Mucosa of descending colon (tissue), 3 donors: Measurements from ENCODE around the gene IGF2BP2. TPM values are rescaled to one million over a fixed set of nuclear protein-coding genes. Genes with fewer than 3 reads are reported as not detected.

Experiments used
- ATAC-seq: fragments of 200-7000 bp; cut with Tn5 transposase; one replicate; pipeline ENCODE4 v1.9.1; 2020; ENCODE audit warnings: mild to moderate bottlenecking, moderate library complexity
- DNase-seq, 3 donors: peaks; one replicate each; pipeline ENCODE4 v3.0.0-alpha.2; 2020
- H3K36me3 ChIP-seq: fragments of 200-600 bp; one replicate; pipeline ENCODE4 v1.8.0; 2021; ENCODE audit warnings: low read depth, mild to moderate bottlenecking
- H3K4me1 ChIP-seq: fragments of 200-600 bp; one replicate; pipeline ENCODE4 v1.8.0; 2021; ENCODE audit warnings: low read depth, mild to moderate bottlenecking
- H3K4me3 ChIP-seq: fragments of 200-600 bp; one replicate; pipeline ENCODE4 v1.8.0; 2021; ENCODE audit warnings: mild to moderate bottlenecking
- H3K9me3 ChIP-seq: fragments of 200-600 bp; one replicate; pipeline ENCODE4 v1.8.0; 2021; ENCODE audit warnings: mild to moderate bottlenecking
- CTCF ChIP-seq: fragments of 200-600 bp; IDR thresholded peaks from one replicate; pipeline ENCODE4 v1.8.0; 2022; ENCODE audit warnings: antibody characterized with exemption, mild to moderate bottlenecking
- intact Hi-C, 2 donors: fragments of 100-400 bp; cut with DNase I in 1 of 2; cut with micrococcal nuclease in 1 of 2; formaldehyde crosslinking; loops; one replicate each; pipeline versions ENCODE4 v1.11.0 to v1.11.1; 2022; cut with DNase I, micrococcal nuclease
- total RNA-seq, 3 donors: library from RNA; stranded (reverse); fragmentation: NEBNext Ultra II Directional in 2 of 3; extraction: Animal tissue kit (Norgen Biotek cat#: 25700) in 2 of 3; gene quantifications; one replicate each; pipeline versions ENCODE4 v1.2.1 to v1.2.4, GENCODE V29; 2021 to 2023
- donor health status: DM: no; HTN: no; CAD: no; lungs with moderate emphysema.
- donor health status: DM: no; HTN: no; CAD: no.
- donor health status: DM: no; HTN: yes; CAD: no.

IGF2BP2 gene
- total RNA-seq, 3 donors from 2014 or later = 26.7 to 67.4 (median 42.1) TPM

- intact Hi-C loops = no loop called here
- TF ChIP-seq CTCF = no peak
- DNase-seq (no peak), ATAC-seq (no peak)
- no peaks in the 10 kb centered on the region for H3K4me1 ChIP-seq
- H3K36me3 ChIP-seq = no peaks in the 10 kb centered on the region
- no peaks in the 10 kb centered on the region for H3K9me3 ChIP-seq
- H3K4me3 ChIP-seq = no peak overlapping the region
Measured at GRCh38 chr3:185722881-185723280, 102.0 kb downstream of the IGF2BP2 start.

GRCh38 chr3:185721970-185722369 is 102.9 kb downstream of the IGF2BP2 start:
- no peak for TF ChIP-seq CTCF
- no peaks in the 10 kb centered on the region for H3K9me3 ChIP-seq
- ATAC-seq = no peak
- intact Hi-C loops = no loop called here
- peaks cover 2% of the 10 kb centered on the region for H3K4me1 ChIP-seq
- H3K36me3 ChIP-seq = no peaks in the 10 kb centered on the region
- DNase-seq = no peak
- no peak overlapping the region for H3K4me3 ChIP-seq

GRCh38 chr3:185720326-185720725 is 104.5 kb downstream of the IGF2BP2 start:
- TF ChIP-seq CTCF = no peak
- intact Hi-C loops = no loop called here
- ATAC-seq (no peak), DNase-seq (no peak)
- no peaks in the 10 kb centered on the region for H3K36me3 ChIP-seq
- H3K4me3 ChIP-seq = no peak overlapping the region
- peaks cover 8% of the 10 kb centered on the region for H3K4me1 ChIP-seq
- no peaks in the 10 kb centered on the region for H3K9me3 ChIP-seq

- Histone ChIP-seq H3K9me3 (no peaks in the 10 kb centered on the region), H3K36me3 (no peaks in the 10 kb centered on the region), H3K4me1 (peaks cover 14% of the 10 kb centered on the region), H3K4me3 (no peak overlapping the region)
- ATAC-seq (no peak), DNase-seq (no peak)
- intact Hi-C loops = no loop called here
- TF ChIP-seq CTCF = no peak
Measured at GRCh38 chr3:185718736-185719593, 105.9 kb downstream of the IGF2BP2 start.

GRCh38 chr3:185717627-185718402 is 107.0 kb downstream of the IGF2BP2 start:
- intact Hi-C loops = no loop called here
- TF ChIP-seq CTCF = no peak
- DNase-seq = no peak

More at GRCh38 chr3:185717627-185718402, 107.0 kb downstream of the IGF2BP2 start:
- Histone ChIP-seq H3K4me3 (no peak overlapping the region), H3K4me1 (peaks cover 20% of the 10 kb centered on the region), H3K9me3 (no peaks in the 10 kb centered on the region), H3K36me3 (no peaks in the 10 kb centered on the region)
- no peak for ATAC-seq
